ENCODE results near the gene BCCIP.

The BCCIP gene

DNA sequence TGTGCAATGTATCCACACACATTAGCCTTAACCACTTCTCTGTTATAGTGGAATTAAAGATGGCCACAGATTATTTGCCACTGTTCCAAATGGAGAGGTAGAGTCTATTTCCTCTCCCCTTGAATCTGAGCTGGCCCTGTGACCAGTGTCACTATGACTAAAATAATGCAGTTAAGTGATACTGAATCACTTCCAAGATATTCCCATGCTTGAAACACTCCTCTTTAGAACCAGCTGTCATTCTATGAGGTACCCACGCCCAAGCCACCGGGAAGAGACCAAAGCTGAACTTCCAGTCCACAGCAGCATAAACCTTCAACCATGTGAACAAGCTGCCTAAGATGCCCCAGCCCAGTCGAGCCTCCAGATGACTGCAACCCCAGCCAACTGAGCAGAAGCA lies 59.9 kb downstream of the BCCIP start:
- no peak for DNase-seq (ENCODE audit: extremely low read depth in 1 of 2, low read depth in 1 of 2)

Measured in activated CD8-positive, alpha-beta memory T cell treated with anti-CD3 and anti-CD28 coated beads for 1 hour (primary cell).